Adrenal gland (tissue), 5 donors: ENCODE results near the gene MCOLN2.

Experiments
- POLR2A ChIP-seq, 2 donors: fragments of 450-650 bp; IDR thresholded peaks; one replicate each; pipeline ENCODE4 v1.6.1; 2017; ENCODE audit warnings: antibody characterized with exemption in 2 of 2, mild to moderate bottlenecking in 2 of 2, moderate library complexity in 1 of 2
- TF ChIP-seq, protein P1 (sequence below), 6 experiments: fragments of 450-650 bp in 4 of 6; fragments of 200-600 bp in 2 of 6; sonication (generic) in 1 of 6; IDR thresholded peaks; 1 replicate in 5 of 6; 2 replicates in 1 of 6; pipeline versions ENCODE4 v1.5.1 to v1.8.0; 2016 to 2021; ENCODE audit warnings: antibody characterized with exemption in 6 of 6, mild to moderate bottlenecking in 2 of 6, moderate library complexity in 1 of 6
- donor health status: DM: no; HTN: no; CAD: no.

DNA sequence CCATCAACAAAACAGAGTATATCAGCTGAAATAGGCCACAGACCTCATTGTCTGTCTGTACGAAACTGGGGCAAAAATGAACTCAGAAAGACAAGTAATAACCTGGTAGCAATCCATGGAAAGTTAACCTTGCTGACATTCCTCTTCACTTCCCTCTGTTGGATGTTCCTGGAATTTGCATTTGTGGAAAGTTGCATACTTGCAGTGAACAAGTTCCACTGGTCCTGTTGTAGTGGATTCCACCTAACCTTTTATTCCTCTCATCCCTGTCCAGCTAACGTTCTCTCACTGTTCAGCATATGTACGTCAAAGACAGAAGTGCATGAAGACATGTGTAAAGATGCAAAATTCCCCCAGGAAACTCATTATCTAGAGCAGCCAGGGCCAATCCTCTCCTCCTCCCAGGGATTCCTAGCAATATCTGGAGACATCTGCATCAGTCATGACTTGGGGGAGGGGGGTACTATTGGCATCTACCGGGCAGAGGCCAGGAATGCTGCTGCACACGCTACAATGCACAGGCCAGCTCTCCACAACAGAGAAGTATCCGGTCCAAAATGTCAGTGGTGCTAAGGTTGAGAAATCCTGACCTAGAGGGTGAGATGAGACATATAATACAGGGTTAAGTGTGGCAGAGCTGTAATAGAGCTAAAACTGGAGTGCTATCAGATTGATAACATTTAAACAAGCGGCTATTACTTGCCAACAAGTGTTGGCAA is 112.1 kb downstream of the MCOLN2 start:
- TF ChIP-seq, protein P1, sequence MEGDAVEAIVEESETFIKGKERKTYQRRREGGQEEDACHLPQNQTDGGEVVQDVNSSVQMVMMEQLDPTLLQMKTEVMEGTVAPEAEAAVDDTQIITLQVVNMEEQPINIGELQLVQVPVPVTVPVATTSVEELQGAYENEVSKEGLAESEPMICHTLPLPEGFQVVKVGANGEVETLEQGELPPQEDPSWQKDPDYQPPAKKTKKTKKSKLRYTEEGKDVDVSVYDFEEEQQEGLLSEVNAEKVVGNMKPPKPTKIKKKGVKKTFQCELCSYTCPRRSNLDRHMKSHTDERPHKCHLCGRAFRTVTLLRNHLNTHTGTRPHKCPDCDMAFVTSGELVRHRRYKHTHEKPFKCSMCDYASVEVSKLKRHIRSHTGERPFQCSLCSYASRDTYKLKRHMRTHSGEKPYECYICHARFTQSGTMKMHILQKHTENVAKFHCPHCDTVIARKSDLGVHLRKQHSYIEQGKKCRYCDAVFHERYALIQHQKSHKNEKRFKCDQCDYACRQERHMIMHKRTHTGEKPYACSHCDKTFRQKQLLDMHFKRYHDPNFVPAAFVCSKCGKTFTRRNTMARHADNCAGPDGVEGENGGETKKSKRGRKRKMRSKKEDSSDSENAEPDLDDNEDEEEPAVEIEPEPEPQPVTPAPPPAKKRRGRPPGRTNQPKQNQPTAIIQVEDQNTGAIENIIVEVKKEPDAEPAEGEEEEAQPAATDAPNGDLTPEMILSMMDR (IDR thresholded peaks at IDR 0.05) = no peak
- TF ChIP-seq POLR2A (IDR thresholded peaks at IDR 0.05) = no peak
